Measurements from ENCODE around the gene MAGEA2. TPM values are rescaled to one million over a fixed set of nuclear protein-coding genes. Genes with fewer than 3 reads are reported as not detected.

Gene MAGEA2, protein sequence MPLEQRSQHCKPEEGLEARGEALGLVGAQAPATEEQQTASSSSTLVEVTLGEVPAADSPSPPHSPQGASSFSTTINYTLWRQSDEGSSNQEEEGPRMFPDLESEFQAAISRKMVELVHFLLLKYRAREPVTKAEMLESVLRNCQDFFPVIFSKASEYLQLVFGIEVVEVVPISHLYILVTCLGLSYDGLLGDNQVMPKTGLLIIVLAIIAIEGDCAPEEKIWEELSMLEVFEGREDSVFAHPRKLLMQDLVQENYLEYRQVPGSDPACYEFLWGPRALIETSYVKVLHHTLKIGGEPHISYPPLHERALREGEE
- not detected in 5 replicates for total RNA-seq (2022; extraction: Qiagen RNA extraction; ENCODE audit: low read depth)

GRCh38 chrX:152753686-152754650 lies at the start of gene MAGEA2:
Gene MAGEA2, minus strand, starts transcription at chrX:152753842. Its CDS starts 2,479 bp downstream, at chrX:152751363.

DNA sequence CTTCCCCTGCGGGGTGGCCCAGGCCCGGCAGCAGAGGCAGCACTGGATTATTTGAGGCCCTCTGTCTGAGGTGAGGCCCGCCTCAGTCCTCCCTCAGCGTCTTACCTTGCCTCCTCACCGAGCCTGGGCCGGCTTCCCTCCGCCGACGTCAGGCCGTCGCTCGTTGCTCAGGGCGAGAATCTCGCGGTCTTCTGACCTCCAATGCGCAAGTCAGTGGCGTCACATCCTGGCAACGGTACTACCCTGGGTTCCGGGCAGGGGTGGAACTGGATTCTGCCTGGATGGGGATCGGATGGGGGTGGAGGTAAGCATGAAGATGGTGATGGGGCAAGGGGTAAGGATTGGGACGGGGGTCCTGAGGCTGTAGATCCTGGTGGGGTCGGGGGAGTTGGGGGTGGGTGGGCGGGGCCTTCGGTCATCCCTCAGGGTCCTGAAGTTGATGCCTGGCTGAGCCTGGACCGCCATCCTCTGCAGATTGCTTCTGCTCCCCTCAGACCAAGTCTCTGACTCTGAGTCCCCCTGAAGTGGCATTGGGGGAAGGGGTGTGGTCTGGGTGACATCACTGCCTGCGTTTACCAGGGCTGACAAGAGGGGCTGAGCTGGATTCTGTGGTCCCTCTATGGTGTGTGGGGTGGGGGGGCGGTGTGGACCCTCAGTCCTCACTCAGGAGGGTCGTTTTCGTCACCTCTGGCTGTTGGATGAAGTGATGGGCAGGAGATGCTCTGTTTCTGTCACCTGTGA lies 16.1 kb upstream of the MAGEA2 start, which contains the start of gene MAGEA6:
TSS of gene MAGEA6 (minus strand) at position 141 of the 741 bp plus-strand sequence. CDS start 2,039 bp downstream, outside the sequence.

DNA sequence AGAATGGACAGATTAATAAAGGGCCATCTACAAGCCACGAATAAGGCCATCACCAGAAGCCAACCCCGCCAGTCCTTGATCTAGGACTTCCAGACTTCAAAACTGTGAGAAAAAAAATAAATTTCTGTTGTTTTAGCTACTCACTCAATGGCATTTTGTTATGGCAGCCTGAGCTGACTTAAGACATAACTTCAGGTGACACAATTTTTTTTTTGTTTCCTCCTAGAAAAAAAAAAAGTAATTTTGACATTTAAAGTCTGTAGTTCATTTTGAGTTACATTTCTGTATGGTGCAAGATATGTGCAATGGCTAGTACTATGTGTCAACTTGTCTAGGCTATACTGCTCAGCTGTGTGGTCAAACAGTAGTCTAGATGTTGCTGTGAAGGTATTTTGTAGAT lies 5.3 kb upstream of the MAGEA2 start, which contains the start of gene CSAG3:
TSS of gene CSAG3 (plus strand) at position 301 of the 400 bp plus-strand sequence.

DNA sequence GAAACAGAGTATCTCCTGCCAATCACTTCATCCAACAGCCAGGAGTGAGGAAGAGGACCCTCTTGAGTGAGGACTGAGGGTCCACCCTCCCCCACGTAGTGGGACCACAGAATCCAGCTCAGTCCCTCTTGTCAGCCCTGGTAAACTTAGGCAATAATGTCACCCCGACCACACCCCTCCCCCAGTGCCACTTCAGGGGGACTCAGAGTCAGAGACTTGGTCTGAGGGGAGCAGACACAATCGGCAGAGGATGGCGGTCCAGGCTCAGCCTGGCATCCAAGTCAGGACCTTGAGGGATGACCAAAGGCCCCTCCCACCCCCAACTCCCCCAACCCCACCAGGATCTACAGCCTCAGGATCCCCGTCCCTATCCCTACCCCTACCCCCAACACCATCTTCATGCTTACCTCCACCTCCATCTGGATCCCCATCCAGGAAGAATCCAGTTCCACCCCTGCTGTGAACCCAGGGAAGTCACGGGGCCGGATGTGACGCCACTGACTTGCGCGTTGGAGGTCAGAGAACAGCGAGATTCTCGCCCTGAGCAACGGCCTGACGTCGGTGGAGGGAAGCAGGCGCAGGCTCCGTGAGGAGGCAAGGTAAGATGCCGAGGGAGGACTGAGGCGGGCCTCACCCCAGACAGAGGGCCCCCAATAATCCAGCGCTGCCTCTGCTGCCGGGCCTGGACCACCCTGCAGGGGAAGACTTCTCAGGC lies 20.2 kb downstream of the MAGEA2 start, which contains the start of the genes CSAG1 and MAGEA12:
TSS of gene CSAG1 (minus strand) at position 461 of the 715 bp plus-strand sequence. CDS start 1,261 bp downstream, outside the sequence.
TSS of gene MAGEA12 (plus strand) at position 497 of the 715 bp plus-strand sequence. CDS start 2,405 bp downstream, outside the sequence.

GRCh38 chrX:152713815-152714787 lies 39.5 kb downstream of the MAGEA2 start, which contains the start of gene MAGEA2B:
Gene MAGEA2B, plus strand, starts transcription at chrX:152714628. Its CDS starts 2,479 bp downstream, at chrX:152717107.

GRCh38 chrX:152709173-152709572 lies 44.5 kb downstream of the MAGEA2 start, which contains the start of gene CSAG2:
Gene CSAG2, minus strand, starts transcription at chrX:152709273. Its CDS starts 161 bp downstream, at chrX:152709112.

Other genes with a start within 250 kb of the MAGEA2 start
- 0.17 to 0.28 TPM (median 0.20 TPM) in 5 replicates for gene GABRQ, start 115.9 kb downstream of the MAGEA2 start, total RNA-seq (2022; extraction: Qiagen RNA extraction; ENCODE audit: low read depth)
- gene MAGEA3, start 55.0 kb downstream of the MAGEA2 start, total RNA-seq (2022; extraction: Qiagen RNA extraction; ENCODE audit: low read depth) = 2.5 to 3.5 TPM (median 2.7 TPM) in 5 replicates
- not detected in 5 replicates for gene CSAG2, start 44.6 kb downstream of the MAGEA2 start, total RNA-seq (2022; extraction: Qiagen RNA extraction; ENCODE audit: low read depth)
- 0.12 to 0.21 TPM in 2 of 5 replicates, not detected in the others for gene MAGEA2B, start 39.2 kb downstream of the MAGEA2 start, total RNA-seq (2022; extraction: Qiagen RNA extraction; ENCODE audit: low read depth)
- gene CSAG1, start 20.1 kb downstream of the MAGEA2 start, total RNA-seq (2022; extraction: Qiagen RNA extraction; ENCODE audit: low read depth) = 0.34 to 0.46 TPM in 2 of 5 replicates, not detected in the others
- gene MAGEA12, start 20.1 kb downstream of the MAGEA2 start, total RNA-seq (2022; extraction: Qiagen RNA extraction; ENCODE audit: low read depth) = 0.11 to 0.13 TPM (median 0.12 TPM) in 3 of 5 replicates, not detected in the others
- not detected in 5 replicates for gene CSAG3, start 5.4 kb upstream of the MAGEA2 start, total RNA-seq (2022; extraction: Qiagen RNA extraction; ENCODE audit: low read depth)
- gene MAGEA6, start 15.8 kb upstream of the MAGEA2 start, total RNA-seq (2022; extraction: Qiagen RNA extraction; ENCODE audit: low read depth) = 10.4 to 13.2 TPM (median 11.9 TPM) in 5 replicates
- 69.0 to 113 TPM (median 72.2 TPM) in 5 replicates for gene CETN2, start 76.9 kb upstream of the MAGEA2 start, total RNA-seq (2022; extraction: Qiagen RNA extraction; ENCODE audit: low read depth)
- 40.0 to 44.4 TPM (median 41.9 TPM) in 5 replicates for gene NSDHL, start 77.2 kb upstream of the MAGEA2 start, total RNA-seq (2022; extraction: Qiagen RNA extraction; ENCODE audit: low read depth)
- gene ZNF185, start 144.2 kb upstream of the MAGEA2 start, total RNA-seq (2022; extraction: Qiagen RNA extraction; ENCODE audit: low read depth) = 6.7 to 8.8 TPM (median 7.8 TPM) in 5 replicates
- not detected in 5 replicates for gene PNMA5, start 240.3 kb upstream of the MAGEA2 start, total RNA-seq (2022; extraction: Qiagen RNA extraction; ENCODE audit: low read depth)

Data from A549 treated with ZK216348 at 1 μM for 4 hours (cell line).